ACC112 (cell line): ENCODE data around the gene NR0B2.
A peak's percentile ranks its signal among the peaks of the same experiment; 100 is the strongest.

Experiments used
- H2AFZ ChIP-seq: fragments of 200-600 bp; sonication (generic); one replicate; pipeline ENCODE4 v1.6.0; 2017; ENCODE audit warnings: antibody characterized with exemption, low read length; ENCODE audit not compliant: unreplicated experiment
- H3K27ac ChIP-seq: fragments of 200-600 bp; sonication (generic); 2 replicates; pipeline ENCODE4 v1.5.1; 2014; ENCODE audit warnings: low read depth, mild to moderate bottlenecking, antibody characterized with exemption, low read length, moderate library complexity
- H3K27me3 ChIP-seq: fragments of 200-600 bp; sonication (generic); 2 replicates; pipeline ENCODE4 v1.6.1; 2014; ENCODE audit warnings: mild to moderate bottlenecking, antibody characterized with exemption, low read length, moderate library complexity, mixed read lengths; ENCODE audit not compliant: insufficient read depth
- H3K36me3 ChIP-seq: fragments of 200-600 bp; sonication (generic); 2 replicates; pipeline ENCODE4 v1.6.1; 2016; ENCODE audit warnings: mild to moderate bottlenecking, antibody characterized with exemption, low read length, moderate library complexity, mixed read lengths; ENCODE audit not compliant: insufficient read depth
- H3K4me1 ChIP-seq: fragments of 200-600 bp; sonication (generic); one replicate; pipeline ENCODE4 v1.6.1; 2016; ENCODE audit warnings: low read length, mixed read lengths; ENCODE audit not compliant: insufficient read depth, unreplicated experiment, control insufficient read depth
- H3K4me3 ChIP-seq: fragments of 200-600 bp; sonication (generic); 2 replicates; pipeline ENCODE4 v1.5.1; 2014; ENCODE audit warnings: mild to moderate bottlenecking, low read depth, low read length
- H3K79me2 ChIP-seq: fragments of 200-600 bp; sonication (generic); one replicate; pipeline ENCODE4 v1.6.0; 2016; ENCODE audit warnings: low read length; ENCODE audit not compliant: control insufficient read depth, unreplicated experiment, insufficient read depth

NR0B2 gene

GRCh38 chr1:26912147-26912490 lies 1.7 kb downstream of the NR0B2 start:
- Histone ChIP-seq H3K4me3 (no peak overlapping the region), H3K4me1 (peaks cover 9% of the 10 kb centered on the region), H3K27me3 (no peaks in the 10 kb centered on the region), H2AFZ (no peak overlapping the region), H3K79me2 (no peaks in the 10 kb centered on the region), H3K27ac (no peak overlapping the region), H3K36me3 (no peaks in the 10 kb centered on the region)

DNA sequence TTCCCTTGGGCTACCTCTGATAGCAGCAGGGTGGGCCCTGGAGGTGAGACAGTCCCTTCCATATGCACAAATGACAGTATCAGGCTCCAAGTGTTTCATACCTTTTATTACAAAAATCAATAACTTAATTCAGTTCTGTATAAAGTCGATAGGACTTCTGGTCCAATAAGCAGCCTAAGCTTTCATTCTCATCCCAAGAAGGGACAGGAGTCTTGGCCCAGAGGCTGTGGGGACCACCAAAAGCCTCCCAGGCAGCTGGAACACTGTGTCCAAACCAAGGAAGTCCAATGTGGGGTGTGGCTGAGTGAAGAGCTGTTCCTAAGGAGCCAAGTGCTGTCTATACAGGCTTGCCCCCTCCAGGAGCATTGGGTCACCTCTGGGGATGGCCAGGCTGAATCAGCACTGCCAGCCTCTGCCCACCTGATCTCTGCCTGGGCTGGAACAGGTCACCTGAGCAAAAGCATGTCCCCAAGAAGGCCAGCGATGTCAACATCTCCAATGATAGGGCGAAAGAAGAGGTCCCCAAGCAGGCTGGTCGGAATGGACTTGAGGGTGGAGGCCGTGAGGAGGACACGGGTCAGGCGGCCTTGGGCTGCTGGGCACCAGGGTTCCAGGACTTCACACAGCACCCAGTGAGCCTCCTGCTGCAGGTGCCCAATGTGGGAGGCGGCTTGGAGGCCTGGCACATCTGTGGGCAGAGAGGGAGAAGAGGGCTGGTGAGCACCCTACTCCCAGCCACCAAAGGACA lies 2.2 kb downstream of the NR0B2 start:
- H3K27me3 ChIP-seq = no peaks in the 10 kb centered on the region
- no peaks in the 10 kb centered on the region for H3K79me2 ChIP-seq
- no peak overlapping the region for H2AFZ ChIP-seq
- H3K4me3 ChIP-seq = no peak overlapping the region
- H3K27ac ChIP-seq = no peak overlapping the region
- no peaks in the 10 kb centered on the region for H3K36me3 ChIP-seq
- peaks cover 11% of the 10 kb centered on the region for H3K4me1 ChIP-seq

GRCh38 chr1:26910343-26911160 lies 3.2 kb downstream of the NR0B2 start:
- Histone ChIP-seq H3K79me2 (no peaks in the 10 kb centered on the region), H3K27ac (no peak overlapping the region), H2AFZ (no peak overlapping the region), H3K36me3 (no peaks in the 10 kb centered on the region), H3K4me1 (peaks cover 11% of the 10 kb centered on the region), H3K4me3 (no peak overlapping the region), H3K27me3 (no peaks in the 10 kb centered on the region)

DNA sequence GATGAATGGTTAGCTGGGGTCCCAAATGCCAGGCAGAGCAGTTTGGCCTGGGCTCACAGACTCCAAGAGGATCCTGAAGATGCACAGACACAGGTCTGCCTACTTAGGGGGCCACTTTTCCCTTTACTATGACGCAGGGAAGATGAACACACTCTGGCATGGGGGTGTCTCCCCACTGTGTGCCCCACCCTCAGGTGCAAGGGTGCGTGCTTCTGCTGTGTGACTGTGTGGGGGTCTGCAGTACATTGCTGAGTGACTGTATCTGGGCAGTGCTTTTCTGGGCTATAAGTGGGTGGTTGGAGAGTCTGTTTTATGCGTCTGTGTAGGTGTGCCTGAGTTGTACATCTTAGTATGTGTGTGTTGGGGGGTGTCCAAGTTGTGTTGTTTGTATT lies 3.8 kb downstream of the NR0B2 start:
- Histone ChIP-seq H2AFZ (no peak overlapping the region), H3K4me1 (peaks cover 11% of the 10 kb centered on the region), H3K27me3 (no peaks in the 10 kb centered on the region), H3K79me2 (no peaks in the 10 kb centered on the region), H3K36me3 (no peaks in the 10 kb centered on the region), H3K4me3 (no peak overlapping the region), H3K27ac (no peak overlapping the region)

DNA sequence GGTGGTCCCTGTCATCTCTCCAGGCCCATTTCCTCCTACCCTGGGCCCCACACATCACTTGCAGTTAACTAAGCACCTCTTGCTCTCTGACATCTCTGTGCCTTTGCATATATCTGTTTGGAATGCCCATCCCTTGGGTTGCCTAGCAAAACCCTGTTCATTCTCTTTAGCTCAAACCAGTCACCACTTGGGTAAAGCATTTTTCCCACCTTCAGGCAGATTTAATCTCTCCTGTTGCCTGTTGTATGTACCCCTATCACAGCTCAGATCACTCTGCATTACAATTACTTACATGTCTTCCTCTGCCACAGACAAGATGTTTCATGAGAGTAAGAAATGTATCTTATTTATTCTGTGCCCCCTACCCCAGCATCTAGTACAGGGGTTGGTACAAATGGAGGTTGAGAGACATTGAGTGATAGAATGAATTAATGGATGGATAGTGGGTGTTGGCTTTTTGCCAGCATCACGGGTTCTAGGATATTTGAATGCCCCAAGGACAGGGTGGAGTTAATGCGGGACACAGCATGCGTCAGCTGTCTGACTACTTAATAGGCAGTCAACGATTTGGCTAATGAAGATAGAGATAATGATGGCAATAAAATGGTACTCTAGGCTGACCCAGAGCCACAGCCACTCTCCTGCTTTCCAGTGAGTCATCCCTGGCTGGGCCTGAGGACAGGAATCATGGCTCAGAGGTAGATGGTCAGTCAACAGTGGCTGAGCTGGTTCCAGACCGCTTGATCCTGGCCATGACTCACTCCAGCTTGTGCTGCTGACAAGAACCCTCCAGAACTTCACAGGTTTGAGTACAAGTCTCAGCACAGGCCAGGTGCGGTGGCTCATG lies 6.5 kb downstream of the NR0B2 start:
- H3K27ac ChIP-seq = peak overlapping the region; percentile 14; the same call in 1 of the 2 replicates
- H3K36me3 ChIP-seq = no peaks in the 10 kb centered on the region
- H3K79me2 ChIP-seq = no peaks in the 10 kb centered on the region
- H3K4me1 ChIP-seq = peaks cover 11% of the 10 kb centered on the region
- no peaks in the 10 kb centered on the region for H3K27me3 ChIP-seq
- H2AFZ ChIP-seq = no peak overlapping the region
- no peak overlapping the region for H3K4me3 ChIP-seq

GRCh38 chr1:26900815-26901511 lies 12.8 kb downstream of the NR0B2 start:
- Histone ChIP-seq H3K36me3 (no peaks in the 10 kb centered on the region), H3K79me2 (peaks cover 22% of the 10 kb centered on the region), H3K4me3 (peak overlapping the region; percentile 98), H3K27me3 (no peaks in the 10 kb centered on the region), H3K27ac (peak overlapping the region; percentile 85), H2AFZ (peak overlapping the region; percentile 99), H3K4me1 (peaks cover 15% of the 10 kb centered on the region)

DNA sequence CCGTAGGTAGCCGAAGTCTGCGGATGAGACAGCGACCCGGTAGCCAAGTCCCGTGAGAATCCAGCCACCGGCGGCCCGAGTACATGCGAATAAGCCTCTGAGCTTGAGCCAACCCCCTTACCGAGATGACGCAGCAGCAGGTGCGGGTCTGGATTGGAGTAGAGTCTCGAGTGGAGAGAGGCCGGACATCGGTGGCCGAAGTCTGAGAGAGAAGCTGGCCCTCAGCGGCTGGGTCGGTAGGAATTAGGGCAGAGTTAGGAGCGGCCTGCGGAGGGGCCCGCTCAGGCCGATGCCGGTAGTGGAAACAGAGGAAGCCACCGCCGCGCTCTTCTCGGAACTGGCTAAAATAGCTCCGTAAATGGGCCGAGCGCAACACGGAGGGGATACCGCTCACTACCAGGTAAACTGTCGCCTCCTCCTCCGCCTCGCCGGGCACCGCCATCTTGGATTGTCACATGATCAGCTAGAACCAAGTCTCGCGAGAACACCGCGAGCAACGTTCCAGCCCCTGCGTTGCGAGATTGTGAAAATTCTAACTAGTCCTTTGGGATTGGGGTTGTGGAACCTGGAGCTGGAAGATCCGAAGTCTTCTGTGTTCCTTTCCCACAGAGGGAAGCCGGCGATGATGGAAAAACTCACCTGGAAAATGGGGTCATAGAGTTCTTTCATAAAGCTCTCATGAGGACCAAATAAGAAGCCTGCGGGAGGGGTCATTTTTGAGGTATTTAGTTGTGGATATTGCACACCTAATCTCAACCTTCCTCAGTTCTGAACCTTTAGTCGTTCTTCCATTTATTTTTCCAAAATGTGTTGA lies 13.6 kb downstream of the NR0B2 start, which contains the start of gene GPATCH3:
TSS of gene GPATCH3 (minus strand) at position 467 of the 814 bp plus-strand sequence. CDS start at position 442, 25 bp downstream.
- no peaks in the 10 kb centered on the region for H3K36me3 ChIP-seq
- H2AFZ ChIP-seq = peak within 1 kb of the TSS; percentile 99
- H3K4me3 ChIP-seq = peak within 1 kb of the TSS; percentile 98

GRCh38 chr1:26897351-26897750 lies 16.4 kb downstream of the NR0B2 start:
- H3K4me3 ChIP-seq = no peak overlapping the region
- H2AFZ ChIP-seq = no peak overlapping the region
- H3K27me3 ChIP-seq = no peaks in the 10 kb centered on the region
- H3K79me2 ChIP-seq = peaks cover 24% of the 10 kb centered on the region
- peaks cover 15% of the 10 kb centered on the region for H3K4me1 ChIP-seq
- H3K36me3 ChIP-seq = peaks cover 4% of the 10 kb centered on the region; the same call in 1 of the 2 replicates
- no peak overlapping the region for H3K27ac ChIP-seq

More for the DNA sequence above, 13.6 kb downstream of the NR0B2 start, which contains the start of gene GPATCH3:
- H3K79me2 ChIP-seq = peaks cover 24% of the 10 kb centered on the region
- peak within 1 kb of the TSS; percentile 85 for H3K27ac ChIP-seq
- no peaks in the 10 kb centered on the region for H3K27me3 ChIP-seq
- H3K4me1 ChIP-seq = peaks cover 15% of the 10 kb centered on the region

GRCh38 chr1:26894263-26894662 lies 19.5 kb downstream of the NR0B2 start:
- H2AFZ ChIP-seq = no peak overlapping the region
- peaks cover 15% of the 10 kb centered on the region for H3K79me2 ChIP-seq
- H3K27me3 ChIP-seq = no peaks in the 10 kb centered on the region
- peaks cover 7% of the 10 kb centered on the region for H3K4me1 ChIP-seq
- H3K27ac ChIP-seq = no peak overlapping the region
- no peak overlapping the region for H3K4me3 ChIP-seq
- peaks cover 4% of the 10 kb centered on the region; the same call in 1 of the 2 replicates for H3K36me3 ChIP-seq
